ENCODE results near the gene GFM1. TPM values are rescaled to one million over a fixed set of nuclear protein-coding genes. Genes with fewer than 3 reads are reported as not detected.

Gene GFM1
- total RNA-seq, 1 donor from 2014 or later = 52.0 TPM

DNA sequence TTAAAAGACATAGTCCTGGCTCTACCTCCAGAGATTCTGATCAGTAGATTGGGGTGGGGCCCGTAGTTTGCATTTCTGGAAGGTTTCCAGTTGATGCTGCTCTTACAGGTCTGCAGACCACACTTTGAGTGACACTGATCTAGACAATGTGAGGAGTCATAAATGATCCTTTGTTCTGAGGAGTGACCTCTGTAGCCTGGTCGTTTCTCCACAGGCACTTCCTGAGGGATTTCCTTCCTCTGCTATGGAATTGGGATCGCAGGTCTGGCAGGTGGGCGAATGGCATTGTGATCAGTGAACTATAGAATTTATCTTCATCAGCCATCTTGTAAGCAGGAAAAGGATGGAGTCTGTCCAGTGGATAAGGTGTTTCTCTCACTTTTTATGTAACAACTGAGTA is 5.5 kb downstream of the GFM1 start:
- DNase-seq (ENCODE audit: low spot score) = no peak
- Mint-ChIP-seq H3K27me3 (ENCODE audit: insufficient read depth, low read depth) (peaks cover 2% of the 10 kb centered on the region), H3K9me3 (no peaks in the 10 kb centered on the region), H3K36me3 (peaks cover 2% of the 10 kb centered on the region), H3K4me1 (peaks cover 6% of the 10 kb centered on the region), H3K4me3 (no peak overlapping the region), H3K27ac (no peak overlapping the region)
- no peak overlapping the region for H3K9ac ChIP-seq
- H4K20me1 ChIP-seq (ENCODE audit: low read depth) = no peaks in the 10 kb centered on the region
- H3F3A ChIP-seq (ENCODE audit: low read depth) = no peaks in the 10 kb centered on the region
- H3K27me3 ChIP-seq = no peaks in the 10 kb centered on the region
- no peak for TF ChIP-seq EZH2phosphoT487 (IDR thresholded peaks at IDR 0.05)
- no peak for TF ChIP-seq EZH2 (IDR thresholded peaks at IDR 0.05)
- TF ChIP-seq, protein P1, sequence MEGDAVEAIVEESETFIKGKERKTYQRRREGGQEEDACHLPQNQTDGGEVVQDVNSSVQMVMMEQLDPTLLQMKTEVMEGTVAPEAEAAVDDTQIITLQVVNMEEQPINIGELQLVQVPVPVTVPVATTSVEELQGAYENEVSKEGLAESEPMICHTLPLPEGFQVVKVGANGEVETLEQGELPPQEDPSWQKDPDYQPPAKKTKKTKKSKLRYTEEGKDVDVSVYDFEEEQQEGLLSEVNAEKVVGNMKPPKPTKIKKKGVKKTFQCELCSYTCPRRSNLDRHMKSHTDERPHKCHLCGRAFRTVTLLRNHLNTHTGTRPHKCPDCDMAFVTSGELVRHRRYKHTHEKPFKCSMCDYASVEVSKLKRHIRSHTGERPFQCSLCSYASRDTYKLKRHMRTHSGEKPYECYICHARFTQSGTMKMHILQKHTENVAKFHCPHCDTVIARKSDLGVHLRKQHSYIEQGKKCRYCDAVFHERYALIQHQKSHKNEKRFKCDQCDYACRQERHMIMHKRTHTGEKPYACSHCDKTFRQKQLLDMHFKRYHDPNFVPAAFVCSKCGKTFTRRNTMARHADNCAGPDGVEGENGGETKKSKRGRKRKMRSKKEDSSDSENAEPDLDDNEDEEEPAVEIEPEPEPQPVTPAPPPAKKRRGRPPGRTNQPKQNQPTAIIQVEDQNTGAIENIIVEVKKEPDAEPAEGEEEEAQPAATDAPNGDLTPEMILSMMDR (IDR thresholded peaks at IDR 0.05) = no peak
- H3K4me2 ChIP-seq = no peak overlapping the region
- no peak overlapping the region for H3K4me3 ChIP-seq
- no peaks in the 10 kb centered on the region for H3K4me1 ChIP-seq
- peaks cover 9% of the 10 kb centered on the region for H3K36me3 ChIP-seq
- H3K9me3 ChIP-seq (ENCODE audit: low read depth) = no peaks in the 10 kb centered on the region
- H3K79me2 ChIP-seq (ENCODE audit: low read depth) = peaks cover 20% of the 10 kb centered on the region
- no peak overlapping the region for H2AFZ ChIP-seq (replicated peaks)
- H3K27ac ChIP-seq = no peak overlapping the region

DNA sequence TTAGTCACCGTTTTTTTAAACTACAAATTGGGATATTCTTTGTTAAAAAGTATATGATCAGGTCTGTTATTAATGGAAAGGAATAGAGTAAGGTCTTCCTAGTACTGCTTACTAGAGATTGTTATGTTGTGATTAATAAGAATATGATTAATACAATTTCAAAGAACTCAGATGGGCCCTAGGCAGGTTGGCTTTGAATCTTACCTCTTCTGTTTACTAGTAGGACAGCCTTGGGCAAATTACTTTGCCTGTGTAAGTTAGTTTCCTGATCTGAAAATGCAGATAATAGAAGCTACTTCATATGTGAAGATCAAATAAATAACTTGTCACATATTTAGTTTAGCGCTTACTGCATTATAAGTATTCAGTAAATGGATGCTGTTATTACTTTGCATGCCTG is 6.9 kb downstream of the GFM1 start:
- H3K4me2 ChIP-seq = no peak overlapping the region
- Mint-ChIP-seq H3K36me3 (peaks cover 3% of the 10 kb centered on the region), H3K27me3 (ENCODE audit: insufficient read depth, low read depth) (no peaks in the 10 kb centered on the region), H3K9me3 (no peaks in the 10 kb centered on the region), H3K4me1 (no peaks in the 10 kb centered on the region), H3K4me3 (no peak overlapping the region), H3K27ac (no peak overlapping the region)
- H3K79me2 ChIP-seq (ENCODE audit: low read depth) = peaks cover 6% of the 10 kb centered on the region
- H3K9me3 ChIP-seq (ENCODE audit: low read depth) = no peaks in the 10 kb centered on the region
- no peak overlapping the region for H2AFZ ChIP-seq (replicated peaks)
- H3K4me3 ChIP-seq = no peak overlapping the region
- no peaks in the 10 kb centered on the region for H4K20me1 ChIP-seq (ENCODE audit: low read depth)
- H3K4me1 ChIP-seq = no peaks in the 10 kb centered on the region
- TF ChIP-seq EZH2 (IDR thresholded peaks at IDR 0.05) (no peak), EZH2phosphoT487 (IDR thresholded peaks at IDR 0.05) (no peak)
- TF ChIP-seq, protein P1 (IDR thresholded peaks at IDR 0.05) = no peak
- no peak overlapping the region for H3K27ac ChIP-seq
- H3K27me3 ChIP-seq = no peaks in the 10 kb centered on the region
- no peak for DNase-seq (ENCODE audit: low spot score)
- H3K36me3 ChIP-seq = peaks cover 9% of the 10 kb centered on the region
- H3K9ac ChIP-seq = no peak overlapping the region
- H3F3A ChIP-seq (ENCODE audit: low read depth) = no peaks in the 10 kb centered on the region

DNA sequence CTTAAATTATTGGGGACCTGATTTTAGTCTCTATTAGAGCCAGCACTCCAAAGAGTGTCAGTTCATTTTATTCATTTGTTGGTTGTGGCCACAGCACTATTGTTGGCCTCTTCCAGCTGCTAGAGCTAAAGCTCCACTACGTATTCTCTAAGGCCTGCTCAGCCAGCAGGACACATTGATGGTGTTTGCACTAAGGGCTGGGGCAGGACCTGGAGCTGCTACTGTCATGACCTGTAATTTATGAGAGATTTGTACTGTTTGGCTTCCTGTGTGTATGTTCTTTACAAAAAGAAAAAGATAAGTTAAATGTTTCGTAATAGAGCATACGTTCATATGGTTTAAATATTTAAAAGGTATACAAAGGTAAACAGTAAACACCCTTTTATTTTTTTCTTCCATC is 8.1 kb downstream of the GFM1 start:
- H3K9me3 Mint-ChIP-seq = no peaks in the 10 kb centered on the region

More for the DNA sequence above, 8.1 kb downstream of the GFM1 start:
- no peak for DNase-seq (ENCODE audit: low spot score)
- Mint-ChIP-seq H3K4me3 (no peak overlapping the region), H3K27me3 (ENCODE audit: insufficient read depth, low read depth) (no peaks in the 10 kb centered on the region), H3K36me3 (peaks cover 3% of the 10 kb centered on the region), H3K27ac (no peak overlapping the region), H3K4me1 (no peaks in the 10 kb centered on the region)
- no peaks in the 10 kb centered on the region for H3K79me2 ChIP-seq (ENCODE audit: low read depth)
- H3K27ac ChIP-seq = no peak overlapping the region
- H3K9me3 ChIP-seq (ENCODE audit: low read depth) = no peaks in the 10 kb centered on the region
- H3K4me1 ChIP-seq = no peaks in the 10 kb centered on the region
- H3K36me3 ChIP-seq = peaks cover 9% of the 10 kb centered on the region
- H3K4me2 ChIP-seq = no peak overlapping the region
- no peaks in the 10 kb centered on the region for H3K27me3 ChIP-seq
- H3K4me3 ChIP-seq = no peak overlapping the region
- H3F3A ChIP-seq (ENCODE audit: low read depth) = no peaks in the 10 kb centered on the region
- TF ChIP-seq EZH2phosphoT487 (IDR thresholded peaks at IDR 0.05) (no peak), EZH2 (IDR thresholded peaks at IDR 0.05) (no peak)
- TF ChIP-seq, protein P1 (IDR thresholded peaks at IDR 0.05) = no peak
- no peak overlapping the region for H3K9ac ChIP-seq
- H2AFZ ChIP-seq (replicated peaks) = no peak overlapping the region
- no peaks in the 10 kb centered on the region for H4K20me1 ChIP-seq (ENCODE audit: low read depth)
